HEK293 (cell line): ENCODE results near the gene SPATA2L.
A peak's percentile ranks its signal among the peaks of the same experiment; 100 is the strongest.

ENCODE experiments used
- HOXA7 ChIP-seq: sonication (generic); formaldehyde crosslinking; IDR thresholded peaks from 2 replicates; pipeline ENCODE4 v1.8.1; 2022; ENCODE audit warnings: missing genetic modification reagents, borderline replicate concordance
- KLF7 ChIP-seq: fragments of 450-650 bp; formaldehyde crosslinking; IDR thresholded peaks from 2 replicates; pipeline ENCODE4 v1.5.1; 2016; ENCODE audit warnings: missing biosample characterization, missing genetic modification characterization, borderline replicate concordance
- OSR2 ChIP-seq: fragments of 450-650 bp; formaldehyde crosslinking; IDR thresholded peaks from 2 replicates; pipeline ENCODE4 v1.5.1; 2016; ENCODE audit warnings: missing biosample characterization, missing genetic modification characterization
- PBX3 ChIP-seq: sonication (generic); formaldehyde crosslinking; IDR thresholded peaks from 2 replicates; pipeline ENCODE4 v1.8.1; 2022; ENCODE audit warnings: mild to moderate bottlenecking, moderate library complexity, missing genetic modification reagents
- PRDM4 ChIP-seq: fragments of 450-650 bp; formaldehyde crosslinking; IDR thresholded peaks from 2 replicates; pipeline ENCODE4 v1.5.1; 2017; ENCODE audit warnings: missing biosample characterization, missing genetic modification characterization
- REPIN1 ChIP-seq: fragments of 450-650 bp; formaldehyde crosslinking; IDR thresholded peaks from 2 replicates; pipeline ENCODE4 v1.5.1; 2017; ENCODE audit warnings: missing biosample characterization, missing genetic modification characterization, low read depth
- SP3 ChIP-seq: fragments of 450-650 bp; formaldehyde crosslinking; IDR thresholded peaks from 2 replicates; pipeline ENCODE4 v1.5.1; 2016; ENCODE audit warnings: missing biosample characterization, missing genetic modification characterization
- ZBTB1 ChIP-seq: fragments of 450-650 bp; formaldehyde crosslinking; IDR thresholded peaks from 2 replicates; pipeline ENCODE4 v1.5.1; 2016; ENCODE audit warnings: missing biosample characterization, missing genetic modification characterization
- ZBTB44 ChIP-seq: fragments of 450-650 bp; IDR thresholded peaks from 2 replicates; pipeline ENCODE4 v1.5.1; 2018; ENCODE audit warnings: missing biosample characterization, mild to moderate bottlenecking, missing genetic modification characterization
- ZEB2 ChIP-seq: fragments of 450-650 bp; formaldehyde crosslinking; IDR thresholded peaks from 2 replicates; pipeline ENCODE4 v1.5.1; 2016; ENCODE audit warnings: missing biosample characterization, missing genetic modification characterization
- ZNF121 ChIP-seq: fragments of 450-650 bp; formaldehyde crosslinking; IDR thresholded peaks from 2 replicates; pipeline ENCODE4 v1.5.1; 2016; ENCODE audit warnings: missing biosample characterization, missing genetic modification characterization
- ZNF132 ChIP-seq: fragments of 450-650 bp; formaldehyde crosslinking; IDR thresholded peaks from 2 replicates; pipeline ENCODE4 v1.5.1; 2017; ENCODE audit warnings: missing biosample characterization, missing genetic modification characterization, borderline replicate concordance
- ZNF138 ChIP-seq: fragments of 450-650 bp; formaldehyde crosslinking; IDR thresholded peaks from 2 replicates; pipeline ENCODE4 v1.5.1; 2016; ENCODE audit warnings: missing biosample characterization, missing genetic modification characterization, borderline replicate concordance
- ZNF155 ChIP-seq: fragments of 450-650 bp; formaldehyde crosslinking; IDR thresholded peaks from 2 replicates; pipeline ENCODE4 v1.5.1; 2016; ENCODE audit warnings: missing biosample characterization, missing genetic modification characterization
- ZNF202 ChIP-seq: fragments of 450-650 bp; formaldehyde crosslinking; IDR thresholded peaks from 2 replicates; pipeline ENCODE4 v1.5.1; 2016; ENCODE audit warnings: missing biosample characterization, missing genetic modification characterization, borderline replicate concordance
- ZNF221 ChIP-seq: fragments of 450-650 bp; formaldehyde crosslinking; IDR thresholded peaks from 2 replicates; pipeline ENCODE4 v1.5.1; 2017; ENCODE audit warnings: missing biosample characterization, missing genetic modification characterization, borderline replicate concordance
- ZNF239 ChIP-seq: fragments of 450-650 bp; formaldehyde crosslinking; IDR thresholded peaks from 2 replicates; pipeline ENCODE4 v1.5.1; 2016; ENCODE audit warnings: missing biosample characterization, missing genetic modification characterization
- ZNF266 ChIP-seq: fragments of 450-650 bp; formaldehyde crosslinking; IDR thresholded peaks from 2 replicates; pipeline ENCODE4 v1.5.1; 2016; ENCODE audit warnings: missing biosample characterization, missing genetic modification characterization, low read depth
- ZNF280C ChIP-seq: fragments of 450-650 bp; formaldehyde crosslinking; IDR thresholded peaks from 2 replicates; pipeline ENCODE4 v1.5.1; 2016; ENCODE audit warnings: missing biosample characterization, missing genetic modification characterization
- ZNF354C ChIP-seq: fragments of 450-650 bp; formaldehyde crosslinking; IDR thresholded peaks from 2 replicates; pipeline ENCODE4 v1.5.1; 2016; ENCODE audit warnings: missing biosample characterization, missing genetic modification characterization, low read depth, borderline replicate concordance
- ZNF426 ChIP-seq: fragments of 450-650 bp; formaldehyde crosslinking; IDR thresholded peaks from 2 replicates; pipeline ENCODE4 v1.5.1; 2017; ENCODE audit warnings: missing biosample characterization, missing genetic modification characterization, mild to moderate bottlenecking, inconsistent platforms, moderate library complexity
- ZNF488 ChIP-seq: fragments of 450-650 bp; formaldehyde crosslinking; IDR thresholded peaks from 2 replicates; pipeline ENCODE4 v1.5.1; 2016; ENCODE audit warnings: missing biosample characterization, missing genetic modification characterization
- ZNF501 ChIP-seq: fragments of 450-650 bp; formaldehyde crosslinking; IDR thresholded peaks from 2 replicates; pipeline ENCODE4 v1.5.1; 2016; ENCODE audit warnings: missing biosample characterization, missing genetic modification characterization
- ZNF610 ChIP-seq: fragments of 450-650 bp; formaldehyde crosslinking; IDR thresholded peaks from 2 replicates; pipeline ENCODE4 v1.5.1; 2016; ENCODE audit warnings: missing biosample characterization, missing genetic modification characterization, borderline replicate concordance
- ZNF629 ChIP-seq: fragments of 450-650 bp; formaldehyde crosslinking; IDR thresholded peaks from 2 replicates; pipeline ENCODE4 v1.5.1; 2017; ENCODE audit warnings: missing biosample characterization, missing genetic modification characterization
- ZNF704 ChIP-seq: fragments of 450-650 bp; formaldehyde crosslinking; IDR thresholded peaks from 2 replicates; pipeline ENCODE4 v1.5.1; 2016; ENCODE audit warnings: missing biosample characterization, missing genetic modification characterization
- ZSCAN4 ChIP-seq: fragments of 450-650 bp; formaldehyde crosslinking; IDR thresholded peaks from 2 replicates; pipeline ENCODE4 v1.5.1; 2017; ENCODE audit warnings: missing biosample characterization, missing genetic modification characterization
- ZSCAN5A ChIP-seq: fragments of 450-650 bp; formaldehyde crosslinking; IDR thresholded peaks from 2 replicates; pipeline ENCODE4 v1.5.1; 2016; ENCODE audit warnings: missing biosample characterization, missing genetic modification characterization

The SPATA2L gene

GRCh38 chr16:89700100-89700648 lies 1.3 kb downstream of the SPATA2L start (continued):
- no peak for TF ChIP-seq ZSCAN5A (tag by site-specific recombination)
- TF ChIP-seq ZNF266 (tag by site-specific recombination) = no peak
- no peak for TF ChIP-seq HOXA7 (CRISPR knock-in tag)
- peak; percentile 40; the same call in 1 of the 2 replicates for TF ChIP-seq PRDM4 (tag by site-specific recombination)
- peak; percentile 98 for TF ChIP-seq ZEB2 (tag by site-specific recombination)
- TF ChIP-seq ZNF221 (tag by site-specific recombination) = no peak
- no peak for TF ChIP-seq ZNF488 (tag by site-specific recombination)
- no peak for TF ChIP-seq ZNF280C
- TF ChIP-seq ZNF610 (tag by site-specific recombination) = peak; percentile 15; the same call in 1 of the 2 replicates
- peak; percentile 99 for TF ChIP-seq ZNF629 (tag by site-specific recombination)
- no peak for TF ChIP-seq ZSCAN4 (tag by site-specific recombination)
- TF ChIP-seq ZNF354C (tag by site-specific recombination) = no peak
- TF ChIP-seq ZNF155 (tag by site-specific recombination) = no peak
- TF ChIP-seq ZNF239 (tag by site-specific recombination) = no peak
- no peak for TF ChIP-seq ZNF704 (tag by site-specific recombination)
- TF ChIP-seq ZBTB44 (tag by site-specific recombination) = no peak
- peak; percentile 86 for TF ChIP-seq SP3
- TF ChIP-seq OSR2 (tag by site-specific recombination) = peak; percentile 96
- no peak for TF ChIP-seq REPIN1 (tag by site-specific recombination)
- TF ChIP-seq ZNF202 (tag by site-specific recombination) = no peak
- no peak for TF ChIP-seq ZBTB1 (tag by site-specific recombination)
- TF ChIP-seq KLF7 (tag by site-specific recombination) = peak; percentile 40; the same call in 1 of the 2 replicates
- TF ChIP-seq ZNF426 (tag by site-specific recombination) = no peak
- no peak for TF ChIP-seq ZNF132 (tag by site-specific recombination)
- TF ChIP-seq PBX3 (CRISPR knock-in tag) = no peak
- no peak for TF ChIP-seq ZNF121 (tag by site-specific recombination)
- no peak for TF ChIP-seq ZNF138 (tag by site-specific recombination)
- TF ChIP-seq ZNF501 (tag by site-specific recombination) = no peak
